GM19452 (cell line): ENCODE measurements around the gene RHO.

ENCODE experiments used
- ATAC-seq: cut with Tn5 transposase; IDR thresholded peaks from one replicate; pipeline ENCODE4 v1.9.1; 2021; ENCODE audit not compliant: unreplicated experiment

RHO gene

DNA sequence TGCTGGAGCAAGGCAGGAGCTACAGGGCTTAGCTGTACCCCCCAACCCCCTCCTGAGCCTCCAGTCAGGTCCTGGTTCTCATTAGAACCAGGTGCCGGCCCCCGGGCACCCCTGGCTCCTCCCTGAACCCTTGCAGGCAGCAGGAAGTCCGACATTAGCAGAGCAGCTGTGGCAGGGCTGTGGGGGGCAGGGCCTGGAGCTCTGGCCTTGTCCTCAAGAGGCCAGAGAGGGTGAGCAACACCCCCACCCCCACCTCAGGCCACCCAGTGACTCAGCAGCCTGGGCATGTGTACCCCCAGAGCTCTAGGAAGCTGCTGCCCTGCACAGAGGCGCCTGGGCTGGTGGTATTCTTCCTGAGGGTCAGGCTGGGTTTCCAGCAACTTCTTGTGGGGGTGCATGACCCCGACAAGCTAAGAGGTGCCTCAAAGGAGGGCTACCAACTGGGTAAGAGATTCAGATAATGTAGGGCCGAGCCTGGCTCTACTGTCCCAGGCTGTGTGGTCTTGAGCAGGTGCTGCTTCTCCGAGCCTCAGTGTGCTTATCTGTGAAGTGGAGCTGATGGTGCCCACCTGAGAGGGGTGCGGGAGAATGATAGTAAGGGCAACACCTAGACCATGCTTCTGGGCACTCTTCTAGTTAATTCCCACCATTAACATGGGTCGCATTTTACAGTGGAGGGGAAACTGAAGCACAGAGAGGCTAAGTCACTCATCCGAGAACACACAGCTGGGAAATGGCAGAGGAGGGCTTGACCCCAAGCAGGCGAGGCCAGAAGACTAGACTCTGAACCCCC is 30.5 kb downstream of the RHO start:
- no peak for ATAC-seq

- no peak for ATAC-seq
Measured at GRCh38 chr3:129559565-129560079, 31.2 kb downstream of the RHO start.

GRCh38 chr3:129560269-129560787 is 31.9 kb downstream of the RHO start:
- ATAC-seq: no peak

- ATAC-seq: no peak
Measured at GRCh38 chr3:129560911-129561594, 32.6 kb downstream of the RHO start.

DNA sequence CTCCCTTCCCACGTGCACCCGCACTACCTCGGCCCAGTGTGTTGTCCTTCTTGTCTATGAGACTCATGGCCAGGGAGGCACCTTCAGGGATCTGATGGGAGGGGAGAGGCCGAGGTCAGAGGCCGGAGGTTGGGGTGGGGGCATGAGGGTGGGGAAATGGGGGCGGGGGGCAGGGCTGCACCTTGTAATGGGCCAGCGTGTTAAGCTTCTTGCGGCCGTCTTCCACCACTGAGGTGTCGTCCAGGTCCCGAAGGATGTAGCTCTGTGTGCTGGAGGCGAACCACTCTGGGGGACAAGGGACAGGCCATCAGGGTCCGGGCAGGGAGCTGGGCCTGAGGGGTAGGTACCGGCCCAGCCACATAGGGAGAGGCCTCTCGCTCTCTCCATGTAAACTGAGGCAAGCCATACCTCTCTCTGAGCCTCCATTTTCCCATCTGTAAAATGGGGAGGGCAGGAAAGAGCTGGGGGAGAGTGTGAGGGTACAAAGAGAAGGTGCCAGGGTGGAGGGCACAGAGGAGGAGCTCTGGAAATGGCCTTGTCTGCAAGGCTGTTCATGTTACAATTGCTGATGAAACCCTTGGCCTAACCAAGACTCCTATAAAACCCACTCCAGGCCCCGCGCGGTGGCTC is 33.3 kb downstream of the RHO start:
- ATAC-seq: no peak

DNA sequence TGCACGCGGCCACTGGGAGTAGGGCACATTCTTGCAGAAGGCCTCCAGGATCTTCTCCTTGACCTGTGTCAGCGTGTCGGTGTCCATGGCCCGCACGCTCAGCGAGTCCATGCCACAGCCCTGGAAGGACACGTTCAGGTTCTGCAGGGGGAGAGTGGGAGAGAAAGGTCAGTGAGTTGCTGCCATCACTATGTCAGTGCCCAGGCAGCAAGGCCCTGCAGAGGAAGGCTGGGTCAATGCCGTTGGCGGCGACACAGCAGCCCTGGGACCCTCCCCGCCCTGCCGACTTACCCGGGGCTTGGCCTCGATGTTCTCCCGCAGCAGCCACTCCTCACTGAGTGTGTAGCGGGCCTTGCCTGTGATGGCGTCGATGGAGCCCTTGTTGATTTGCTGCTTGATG is 34.4 kb downstream of the RHO start:
- ATAC-seq: no peak

GRCh38 chr3:129563332-129563731 is 34.9 kb downstream of the RHO start:
- ATAC-seq: no peak

GRCh38 chr3:129563850-129564535 is 35.6 kb downstream of the RHO start:
- ATAC-seq: no peak

DNA sequence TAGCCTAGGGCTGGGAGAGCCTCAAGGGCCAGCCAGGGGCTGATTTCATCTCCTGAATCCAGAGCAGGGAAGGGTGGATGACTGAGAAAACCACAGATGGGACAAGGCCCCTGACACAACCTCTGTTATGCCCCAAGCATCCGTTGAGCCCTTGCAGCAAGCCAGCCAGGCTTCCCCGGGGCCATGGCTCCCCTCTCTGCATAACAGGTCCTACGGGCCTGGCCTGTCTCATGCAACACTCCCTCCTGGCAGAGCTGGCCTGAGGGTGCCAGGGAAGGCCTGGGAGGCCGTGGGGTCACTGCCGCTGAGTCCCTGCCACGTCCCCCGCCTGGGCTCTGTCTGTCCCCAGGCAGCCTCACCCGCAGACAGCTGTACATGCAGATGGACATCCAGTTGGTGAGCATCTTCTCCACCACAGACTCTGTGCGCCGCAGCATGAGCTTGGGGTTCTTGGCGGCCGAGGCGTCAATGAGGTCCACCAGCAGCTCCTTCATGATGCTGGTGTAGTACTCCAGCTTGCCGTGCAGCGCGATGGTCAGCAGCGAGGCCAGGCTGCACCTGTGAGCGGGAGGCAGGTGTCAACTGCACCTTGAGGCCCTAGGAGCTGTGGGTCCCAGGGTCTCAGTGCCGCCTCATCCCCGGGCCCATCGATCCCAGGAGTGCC is 36.7 kb downstream of the RHO start:
- no peak for ATAC-seq

DNA sequence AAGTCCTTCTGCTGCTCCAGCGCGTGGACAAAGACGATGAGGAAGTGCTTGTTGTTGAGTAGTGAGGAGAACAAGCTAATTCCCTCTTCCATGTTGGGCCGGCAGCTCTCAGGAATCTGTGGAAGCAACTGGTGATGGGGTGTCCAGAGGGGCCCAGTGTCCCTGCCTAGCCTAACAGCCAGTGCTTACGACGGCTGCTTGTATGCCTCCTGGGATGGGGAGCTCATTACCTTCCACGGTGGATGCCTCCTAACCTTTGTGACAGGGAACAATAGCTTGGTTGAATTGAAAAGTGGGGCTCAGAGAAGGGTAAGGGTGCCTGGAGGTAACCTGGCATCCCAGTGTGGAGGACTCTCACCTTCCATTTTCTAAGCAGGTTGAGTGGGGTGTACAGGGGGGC is 37.5 kb downstream of the RHO start:
- no peak for ATAC-seq

DNA sequence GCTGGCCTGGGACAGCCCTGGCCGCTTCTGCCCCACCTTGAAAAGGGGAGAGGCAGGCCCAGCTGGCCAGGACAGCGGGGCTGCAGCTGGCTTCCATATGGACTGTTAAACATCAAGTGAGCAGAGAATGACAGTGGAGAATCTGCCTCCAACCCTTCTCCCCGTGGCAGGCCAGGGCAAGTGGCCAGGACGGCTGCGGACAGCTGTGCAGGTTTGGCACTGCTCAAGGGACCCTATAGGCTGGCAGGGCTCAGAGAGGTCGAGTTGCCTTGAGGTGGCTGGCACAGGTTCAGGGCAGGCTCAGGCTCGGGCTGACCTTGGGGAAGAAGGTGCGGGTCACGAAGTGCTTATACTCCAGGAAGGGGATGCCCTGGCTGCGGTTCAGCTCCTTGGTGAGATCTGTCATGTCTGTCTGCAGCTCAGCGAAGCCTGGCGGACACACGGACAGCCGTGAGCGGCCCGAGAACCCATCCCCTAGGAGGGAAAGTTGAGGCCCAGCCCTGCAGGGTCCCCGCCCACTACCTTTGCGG is 38.8 kb downstream of the RHO start:
- no peak for ATAC-seq

GRCh38 chr3:129567939-129568338 is 39.5 kb downstream of the RHO start:
- ATAC-seq: no peak

DNA sequence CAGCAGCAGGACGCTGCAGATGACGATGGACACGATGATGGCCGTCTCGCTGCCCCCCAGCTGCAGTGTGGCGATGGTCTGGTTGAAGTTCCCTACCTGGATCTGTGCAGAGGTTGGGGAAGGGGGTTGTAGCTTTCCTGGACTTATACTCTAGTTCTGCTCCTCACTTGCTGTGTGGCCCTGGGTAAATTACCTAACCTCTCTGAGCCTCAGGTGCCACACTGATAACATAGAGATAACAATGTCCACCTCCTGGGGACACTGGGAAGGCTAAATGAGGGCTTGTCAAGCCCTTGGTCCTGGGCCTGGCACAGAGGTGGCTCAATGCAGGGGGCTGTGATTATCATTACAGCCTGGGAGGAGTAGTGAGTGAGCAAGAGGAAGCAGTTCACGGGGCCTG is 41.4 kb downstream of the RHO start:
- ATAC-seq: no peak

- no peak for ATAC-seq
Measured at GRCh38 chr3:129571605-129572547, 43.4 kb downstream of the RHO start.

GRCh38 chr3:129572603-129573002 is 44.2 kb downstream of the RHO start:
- no peak for ATAC-seq

DNA sequence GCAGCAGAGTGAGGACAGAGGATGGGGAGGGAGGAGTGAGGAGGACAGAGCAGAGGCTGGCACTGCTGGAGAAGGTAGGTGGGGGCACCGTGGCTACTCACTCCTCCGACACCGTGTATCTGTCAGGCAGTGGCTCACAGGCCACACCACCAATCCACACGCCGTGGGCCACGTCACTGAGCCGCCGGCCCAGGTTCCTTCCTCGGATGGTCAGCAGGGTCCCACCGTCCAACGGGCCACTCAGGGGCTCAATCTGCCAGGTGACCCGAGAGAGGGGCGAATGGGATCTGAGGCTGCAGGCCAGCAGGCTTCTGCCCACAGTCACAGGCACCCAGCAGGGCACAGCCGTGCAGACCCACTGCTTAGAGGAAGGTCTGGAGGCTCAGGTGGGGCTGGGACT is 45.1 kb downstream of the RHO start:
- ATAC-seq: no peak

DNA sequence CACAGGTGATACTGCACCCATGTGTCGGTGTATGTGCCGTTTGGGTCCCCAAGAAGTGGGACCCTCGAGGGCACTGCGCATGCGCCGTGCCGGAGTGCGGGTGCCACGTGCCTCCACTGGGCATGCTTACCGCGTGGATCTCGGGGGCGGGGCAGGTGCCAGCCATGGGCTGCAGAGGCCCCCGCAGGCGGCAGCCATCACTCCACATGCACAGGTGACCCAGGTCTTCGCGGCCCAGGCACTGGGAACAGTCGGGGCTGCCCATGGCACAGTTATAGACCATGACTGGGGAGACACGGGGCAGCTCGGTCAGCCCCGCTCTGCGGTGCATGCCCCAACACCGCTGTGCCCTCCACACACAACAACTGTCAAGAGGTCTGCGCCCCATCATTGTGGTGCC is 45.8 kb downstream of the RHO start:
- no peak for ATAC-seq

GRCh38 chr3:129575233-129575996 is 47.0 kb downstream of the RHO start:
- no peak for ATAC-seq

GRCh38 chr3:129575997-129576384 is 47.6 kb downstream of the RHO start:
- no peak for ATAC-seq
